Mucosa of rectum (tissue), 2 donors: Measurements from ENCODE around the gene FAM9C.
"Not testable (repeated sequence)": the region's sequence is repeated elsewhere in the genome, so short reads cannot be mapped to it uniquely, and the experiment has no call there.

Experiments used
- H3K27ac ChIP-seq, 2 donors: one replicate each; pipeline ENCODE4 v1.7.0; 2013; ENCODE audit warnings: inconsistent platforms in 2 of 2, low read depth in 2 of 2, low read length in 2 of 2
- H3K27me3 ChIP-seq, 2 donors: one replicate each; pipeline ENCODE4 v1.7.0; 2013; ENCODE audit warnings: low read length in 2 of 2; ENCODE audit not compliant: control insufficient read depth in 2 of 2, insufficient read depth in 2 of 2
- H3K36me3 ChIP-seq, 2 donors: one replicate each; pipeline ENCODE4 v1.7.0; 2013; ENCODE audit warnings: low read length in 2 of 2; ENCODE audit not compliant: control insufficient read depth in 2 of 2, insufficient read depth in 2 of 2
- H3K4me1 ChIP-seq, 2 donors: one replicate each; pipeline ENCODE4 v1.7.0; 2013; ENCODE audit warnings: low read length in 2 of 2, mild to moderate bottlenecking in 1 of 2; ENCODE audit not compliant: control insufficient read depth in 2 of 2, insufficient read depth in 2 of 2
- H3K4me3 ChIP-seq, 2 donors: one replicate each; pipeline ENCODE4 v1.7.0; 2013; ENCODE audit warnings: low read length in 2 of 2
- H3K9ac ChIP-seq, 2 donors: one replicate each; pipeline ENCODE4 v1.7.0; 2013; ENCODE audit warnings: low read length in 2 of 2, low read depth in 1 of 2, mild to moderate bottlenecking in 1 of 2
- H3K9me3 ChIP-seq, 2 donors: one replicate each; pipeline ENCODE4 v1.7.0; 2013; ENCODE audit warnings: low read length in 2 of 2; ENCODE audit not compliant: control insufficient read depth in 2 of 2
- donor health status: healthy.
- donor health status: Normal muscosa, but diverticular disease.

The FAM9C gene

DNA sequence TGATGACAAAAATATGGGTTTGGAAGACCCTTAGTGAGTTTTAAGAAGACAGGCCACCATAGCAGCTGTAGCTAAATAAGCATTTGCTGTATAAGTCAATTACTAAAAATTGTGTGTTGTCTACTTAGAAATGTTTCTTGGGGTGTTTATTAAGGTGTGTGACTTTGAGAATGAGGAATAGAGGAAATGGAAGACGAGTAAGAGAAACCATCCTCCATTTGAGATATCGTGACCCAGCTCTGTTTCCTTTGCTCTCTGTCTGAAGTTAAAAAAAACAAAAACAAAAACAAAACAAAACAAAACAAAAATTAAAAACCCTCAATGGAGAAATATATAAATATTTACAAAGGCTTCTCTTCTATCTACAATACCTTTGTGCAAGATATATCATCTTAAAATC, 41.7 kb upstream of the FAM9C start:
- H3K4me1 ChIP-seq = peaks cover 0 to 21% of the 10 kb centered on the region in 2 donors
- H3K36me3 ChIP-seq = no peaks in the 10 kb centered on the region
- no peak overlapping the region for H3K9ac ChIP-seq
- H3K27ac ChIP-seq = peak overlapping the region in 1 of 2 donors; percentile 54
- no peaks in the 10 kb centered on the region for H3K9me3 ChIP-seq
- peak overlapping the region in 1 of 2 donors; percentile 7 for H3K4me3 ChIP-seq
- H3K27me3 ChIP-seq = peaks cover 3% of the 10 kb centered on the region in 2 donors

DNA sequence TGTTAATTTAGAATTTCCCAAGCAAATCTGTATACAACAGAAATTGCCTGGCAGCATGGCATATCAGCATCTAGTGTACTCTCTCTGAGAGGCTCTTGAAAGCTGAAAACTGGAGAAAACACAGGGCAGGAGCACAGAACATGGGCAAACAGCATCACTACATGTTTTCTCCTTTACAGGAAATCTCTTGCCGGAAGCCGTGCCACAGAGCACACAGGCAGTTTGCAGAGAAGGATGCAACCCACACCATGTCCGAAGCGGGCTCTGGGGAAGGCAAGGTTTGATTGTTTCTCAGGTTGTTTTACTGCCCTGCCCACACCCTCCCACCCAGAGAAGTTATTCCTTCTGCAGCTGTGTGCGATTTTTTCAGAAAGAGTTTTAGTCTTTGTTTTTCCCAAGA, 41.1 kb upstream of the FAM9C start:
- Histone ChIP-seq H3K27ac (peak overlapping the region in 1 of 2 donors; percentile 54), H3K9me3 (no peaks in the 10 kb centered on the region), H3K9ac (no peak overlapping the region), H3K27me3 (peaks cover 5 to 7% of the 10 kb centered on the region in 2 donors), H3K4me3 (peak overlapping the region in 1 of 2 donors; percentile 7), H3K4me1 (peaks cover 5 to 24% of the 10 kb centered on the region in 2 donors), H3K36me3 (no peaks in the 10 kb centered on the region)

DNA sequence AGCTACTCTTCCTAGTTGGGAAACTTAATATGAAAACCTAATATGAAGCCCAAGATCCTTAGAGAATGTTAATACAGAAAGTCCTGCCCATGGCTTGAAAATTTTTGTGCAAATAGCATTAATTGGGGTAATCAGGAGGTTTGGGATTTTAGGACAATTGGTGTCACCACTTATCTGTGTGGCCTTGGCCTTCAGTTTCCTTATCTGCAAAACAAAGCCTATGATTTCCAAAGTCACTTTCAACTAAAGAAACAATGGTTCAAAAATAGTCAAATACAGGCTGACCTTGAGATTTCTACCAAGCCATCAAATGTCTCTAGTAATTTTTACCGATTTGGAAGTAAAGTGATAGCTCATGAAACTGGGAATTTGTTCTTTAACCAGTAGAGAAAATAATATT, 40.2 kb upstream of the FAM9C start:
- Histone ChIP-seq H3K4me1 (peaks cover 9 to 26% of the 10 kb centered on the region in 2 donors), H3K36me3 (no peaks in the 10 kb centered on the region), H3K4me3 (no peak overlapping the region), H3K9me3 (no peaks in the 10 kb centered on the region), H3K9ac (no peak overlapping the region), H3K27me3 (peaks cover 6 to 7% of the 10 kb centered on the region in 2 donors), H3K27ac (no peak overlapping the region)

DNA sequence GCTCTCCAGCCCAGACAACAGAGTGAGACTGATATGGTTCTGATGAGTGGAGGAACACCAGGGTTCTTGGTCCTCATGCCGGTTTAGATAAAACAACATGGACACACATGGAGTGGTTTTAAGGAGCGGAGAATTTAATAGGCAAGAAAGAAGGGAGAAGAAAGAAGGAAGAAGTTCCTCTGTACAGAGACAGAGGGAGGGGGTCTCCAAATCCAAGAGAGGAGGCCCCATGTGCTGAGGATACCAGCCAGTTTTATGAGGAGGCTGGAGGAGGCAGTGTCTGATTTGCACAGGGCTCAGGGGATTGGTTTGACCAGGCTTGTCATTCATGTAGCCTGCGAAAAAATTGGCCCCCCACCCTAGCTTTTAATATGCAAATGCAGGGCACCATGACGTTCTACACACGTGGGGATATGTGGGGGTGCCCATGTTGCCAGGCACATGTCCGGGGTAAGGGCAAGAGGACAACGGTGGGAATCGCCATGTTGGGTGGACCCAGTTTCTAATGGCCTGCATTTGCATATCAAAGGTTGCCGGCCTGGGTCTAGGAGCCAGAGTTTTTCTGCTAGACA, 39.4 kb upstream of the FAM9C start:
- not testable (repeated sequence) for H3K36me3 ChIP-seq, H3K9me3 ChIP-seq, H3K9ac ChIP-seq, H3K4me3 ChIP-seq, H3K27me3 ChIP-seq
- peak overlapping the region in 1 of 2 donors; percentile 23 for H3K27ac ChIP-seq
- H3K4me1 ChIP-seq = peaks cover 14 to 29% of the 10 kb centered on the region in 2 donors

DNA sequence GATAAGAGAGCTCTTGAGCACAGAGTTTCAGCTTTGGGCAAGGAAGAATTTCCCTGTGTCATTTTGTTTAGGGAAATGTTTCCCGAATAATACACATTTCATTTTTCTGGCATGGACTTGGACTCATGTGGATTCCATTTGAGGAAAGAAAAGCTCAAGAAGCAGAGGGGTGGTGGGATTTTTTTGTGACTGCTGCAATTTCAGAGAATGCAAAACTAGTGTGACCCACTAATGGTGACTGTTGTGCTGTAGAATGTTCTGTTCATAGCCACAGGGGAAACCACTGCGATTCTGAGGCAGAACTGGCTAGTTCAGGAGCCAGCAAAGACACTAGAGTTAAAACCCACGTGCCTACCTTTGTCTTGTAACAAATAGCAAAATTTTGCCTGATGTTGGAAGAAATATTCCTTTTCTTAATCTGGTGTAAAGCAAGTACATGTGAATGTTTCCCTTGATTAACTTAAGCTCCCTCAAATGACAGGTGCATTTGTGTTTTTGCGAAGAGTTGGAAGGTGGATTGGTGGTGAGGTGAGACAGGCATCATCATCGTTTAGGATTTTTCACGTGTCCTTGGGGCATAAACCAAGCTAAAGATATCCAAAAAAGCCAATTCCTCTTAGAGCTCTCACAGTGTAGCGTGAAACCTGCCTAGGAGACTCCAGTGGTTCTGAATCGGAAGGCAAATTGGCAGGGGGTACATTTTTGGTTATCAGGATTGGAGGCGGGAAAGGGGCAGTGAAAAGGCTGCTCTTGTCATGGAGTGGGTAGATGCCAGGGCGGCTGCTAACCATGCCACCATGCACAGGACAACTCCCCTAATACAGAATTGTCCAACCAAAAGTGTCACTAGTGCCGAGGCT, 38.0 kb upstream of the FAM9C start:
- Histone ChIP-seq H3K36me3 (no peaks in the 10 kb centered on the region), H3K4me3 (no peak overlapping the region), H3K9me3 (no peaks in the 10 kb centered on the region), H3K27me3 (peaks cover 7 to 9% of the 10 kb centered on the region in 2 donors), H3K27ac (peak overlapping the region; percentile 74 to 77), H3K4me1 (peaks cover 20 to 38% of the 10 kb centered on the region in 2 donors), H3K9ac (peak overlapping the region; percentile 2 to 22)

DNA sequence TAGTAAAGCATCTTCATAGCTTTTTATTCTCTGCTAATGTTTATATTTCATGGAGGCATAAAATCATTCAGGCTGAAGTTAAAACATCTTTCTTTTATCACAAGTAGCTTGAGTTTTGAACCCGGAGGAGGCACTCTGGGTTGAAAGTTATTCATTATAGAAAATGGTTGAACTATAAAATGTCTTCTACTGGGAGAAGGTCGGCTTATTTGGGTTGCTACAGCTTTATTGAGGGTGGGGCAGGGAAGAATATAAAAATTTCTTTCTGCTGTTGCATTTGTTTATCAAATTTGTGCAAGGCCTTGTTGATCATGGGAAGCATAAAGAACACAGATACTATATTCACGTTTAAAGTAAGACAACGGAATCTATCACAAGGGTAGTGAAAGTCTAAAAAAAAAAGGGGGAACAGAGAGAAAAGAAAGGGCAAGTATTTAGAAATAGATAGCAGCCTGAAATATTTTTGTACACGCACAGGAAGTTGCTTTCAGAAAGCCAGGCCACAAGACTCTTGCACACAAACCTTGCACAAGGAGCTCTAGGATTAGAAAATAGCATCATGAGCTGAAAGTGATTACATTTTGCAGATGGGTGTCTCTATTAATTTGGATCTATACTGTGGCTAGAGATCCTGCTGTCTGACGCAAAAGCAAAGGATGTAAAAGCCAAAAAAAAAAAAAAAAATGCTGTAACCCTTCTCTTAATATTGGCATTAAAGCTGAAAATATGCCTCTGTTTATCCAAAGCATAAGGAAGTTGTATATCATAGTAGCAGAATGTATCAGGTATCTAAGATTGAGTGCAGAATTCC, 37.2 kb upstream of the FAM9C start:
- Histone ChIP-seq H3K27ac (peak overlapping the region; percentile 74 to 77), H3K9me3 (no peaks in the 10 kb centered on the region), H3K4me1 (peaks cover 20 to 38% of the 10 kb centered on the region in 2 donors), H3K36me3 (no peaks in the 10 kb centered on the region), H3K4me3 (no peak overlapping the region), H3K27me3 (peaks cover 7 to 9% of the 10 kb centered on the region in 2 donors), H3K9ac (no peak overlapping the region)

DNA sequence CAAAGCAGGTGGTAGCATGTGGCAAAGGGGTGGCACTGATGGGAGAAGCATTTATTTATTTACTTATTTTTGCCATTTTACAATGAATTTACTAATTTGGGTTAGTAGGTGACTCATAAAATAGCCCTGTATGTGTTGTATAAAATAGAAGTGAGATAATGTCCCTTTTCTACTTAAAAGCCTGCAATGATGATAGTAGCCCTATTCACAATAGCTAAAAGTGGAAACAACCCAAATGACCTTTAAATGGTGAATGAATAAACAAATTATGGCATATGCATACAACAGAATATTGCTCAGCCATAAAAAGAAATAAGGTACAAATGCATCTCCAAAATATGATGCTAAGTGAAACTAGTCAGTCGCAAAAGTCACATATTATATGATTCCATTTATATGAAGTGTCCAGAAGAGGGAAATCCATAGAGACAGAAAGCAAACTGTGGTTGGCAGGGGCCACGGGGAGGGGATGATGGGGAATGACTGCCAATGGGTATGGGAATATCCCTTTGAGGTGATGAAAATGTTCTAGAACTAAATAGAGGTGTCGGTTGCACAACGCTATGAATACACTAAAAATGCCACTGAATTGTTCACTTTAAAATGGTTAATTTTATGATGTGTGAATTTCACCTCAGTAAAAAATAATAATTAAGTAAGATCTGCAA, 35.8 kb upstream of the FAM9C start:
- Histone ChIP-seq H3K4me3 (no peak overlapping the region), H3K27ac (peak overlapping the region; percentile 74 to 77), H3K4me1 (peaks cover 20 to 44% of the 10 kb centered on the region in 2 donors), H3K9me3 (no peaks in the 10 kb centered on the region), H3K36me3 (no peaks in the 10 kb centered on the region), H3K27me3 (peaks cover 7 to 9% of the 10 kb centered on the region in 2 donors), H3K9ac (peak overlapping the region in 1 of 2 donors; percentile 45)

DNA sequence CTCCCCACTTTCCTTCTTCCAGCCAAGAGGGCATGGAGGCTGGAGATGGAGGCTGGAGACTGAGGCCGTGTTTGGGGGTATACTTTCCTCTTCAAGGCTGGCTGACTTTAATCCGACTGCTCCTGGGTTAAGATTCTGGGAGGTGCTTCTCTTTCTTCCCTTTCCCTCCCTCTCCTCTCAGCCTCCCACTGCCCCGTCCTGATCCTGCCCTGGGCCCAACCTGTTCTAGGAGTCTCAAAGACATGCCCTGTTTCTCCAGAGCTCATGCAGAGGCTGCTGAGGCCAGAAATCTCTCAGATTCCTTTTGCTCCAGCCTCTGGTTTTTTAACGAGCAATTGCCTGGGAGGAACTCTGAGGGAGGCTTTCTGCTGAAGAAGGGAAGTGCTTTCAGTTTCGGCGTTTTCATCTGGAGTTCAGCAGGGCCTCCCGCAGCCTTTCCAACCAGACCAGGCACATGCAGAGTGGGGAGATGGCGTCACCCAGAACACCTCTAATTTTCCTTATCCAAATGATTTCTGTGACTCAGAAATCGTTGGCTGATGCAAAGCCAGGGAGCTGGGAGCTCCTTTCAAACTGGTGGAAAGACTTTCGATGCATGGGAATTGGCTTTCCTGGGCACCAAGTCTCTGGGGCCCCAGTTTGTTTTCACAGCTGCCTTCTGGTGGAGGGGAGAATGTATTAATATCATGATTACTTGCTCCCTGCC, 34.5 kb upstream of the FAM9C start:
- peak overlapping the region; percentile 16 to 19 for H3K4me3 ChIP-seq

DNA sequence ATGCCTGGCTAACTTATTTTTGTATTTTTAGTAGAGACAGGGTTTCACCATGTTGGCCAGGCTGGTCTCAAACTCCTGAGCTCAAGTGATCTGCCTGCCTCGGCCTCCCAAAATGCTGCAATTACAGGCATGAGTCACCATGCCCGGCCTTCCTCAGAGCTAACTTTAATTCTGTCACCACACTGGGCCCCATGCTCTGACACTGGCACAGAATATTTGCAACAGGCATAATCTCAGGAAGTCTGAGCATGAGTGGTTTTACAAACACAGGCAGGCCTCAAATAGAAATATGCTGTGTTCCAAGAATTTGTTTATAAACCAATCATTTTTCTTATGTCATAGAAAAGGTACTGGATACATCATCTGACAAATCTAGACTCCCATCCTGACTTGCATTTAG, 32.7 kb upstream of the FAM9C start:
- no peak overlapping the region for H3K9ac ChIP-seq
- peak overlapping the region in 1 of 2 donors; percentile 3 for H3K27ac ChIP-seq
- H3K9me3 ChIP-seq = no peaks in the 10 kb centered on the region
- H3K4me3 ChIP-seq = no peak overlapping the region
- no peaks in the 10 kb centered on the region for H3K36me3 ChIP-seq
- peaks cover 20 to 37% of the 10 kb centered on the region in 2 donors for H3K4me1 ChIP-seq
- H3K27me3 ChIP-seq = peaks cover 4 to 9% of the 10 kb centered on the region in 2 donors

More for the DNA sequence above, 34.5 kb upstream of the FAM9C start:
- H3K36me3 ChIP-seq = no peaks in the 10 kb centered on the region
- H3K4me1 ChIP-seq = peaks cover 20 to 44% of the 10 kb centered on the region in 2 donors
- no peaks in the 10 kb centered on the region for H3K9me3 ChIP-seq
- H3K27me3 ChIP-seq = peaks cover 7 to 9% of the 10 kb centered on the region in 2 donors
- H3K9ac ChIP-seq = peak overlapping the region; percentile 10 to 44
- H3K27ac ChIP-seq = peak overlapping the region; percentile 67 to 82
